A549 (cell line): ENCODE measurements around the gene QRICH2. TPM values are rescaled to one million over a fixed set of nuclear protein-coding genes. Genes with fewer than 3 reads are reported as not detected.
"Not testable (repeated sequence)": the region's sequence is repeated elsewhere in the genome, so short reads cannot be mapped to it uniquely, and the experiment has no call there.

Experiments
- ATAC-seq, 2 experiments: fragments of 200-7000 bp in 1 of 2; fragments of >200 bp in 1 of 2; cut with Nextera tagmentation in 1 of 2; cut with Tn5 transposase in 1 of 2; 3 replicates each; pipeline versions ENCODE4 v1.8.0 to v1.9.1; 2018 to 2020; ENCODE audit warnings: mild to moderate bottlenecking in 1 of 2, moderate library complexity in 1 of 2
- CTCF ChIA-PET: fragments of 300-600 bp; sonication (Branson Sonifier 250); formaldehyde crosslinking; extraction: SDS; loops from one replicate; lab custom pipeline; 2021; ENCODE audit warnings: antibody characterized with exemption, inconsistent platforms; lab: Yijun Ruan, JAX
- POLR2A ChIA-PET: fragments of 350-600 bp; formaldehyde crosslinking; extraction: SDS; loops from one replicate; lab custom pipeline; 2021; ENCODE audit warnings: antibody characterized with exemption, inconsistent platforms; lab: Yijun Ruan, JAX
- DNase-seq, 2 experiments: peaks; one replicate each; pipeline versions ENCODE4 v3.0.0 to v3.0.0-alpha.2; 2011 to 2016; ENCODE audit warnings: low read depth in 1 of 2, low spot score in 1 of 2
- FAIRE-seq: peaks from 2 replicates; lab custom pipeline; 2011; peaks lifted over from hg19 to GRCh38; lab: Jason Lieb, UNC
- H3K27ac ChIP-seq, 2 experiments: fragments of >200 bp; sonication (Bioruptor Twin); formaldehyde crosslinking; 3 replicates each; pipeline ENCODE4 v1.5.1; 2016 to 2017
- H3K4me1 ChIP-seq: fragments of >200 bp; sonication (Bioruptor Twin); formaldehyde crosslinking; 3 replicates; pipeline ENCODE4 v1.6.1; 2016
- H3K4me2 ChIP-seq: fragments of >200 bp; sonication (Bioruptor Twin); formaldehyde crosslinking; 3 replicates; pipeline ENCODE4 v1.6.1; 2016
- H3K4me3 ChIP-seq: fragments of >200 bp; sonication (Bioruptor Twin); formaldehyde crosslinking; 3 replicates; pipeline ENCODE4 v1.5.1; 2016
- H3K9me3 ChIP-seq: fragments of >200 bp; sonication (Bioruptor Twin); formaldehyde crosslinking; 3 replicates; pipeline ENCODE4 v1.6.1; 2016
- CBX2 ChIP-seq: fragments of 200-600 bp; sonication (generic); IDR thresholded peaks from 2 replicates; pipeline ENCODE4 v1.6.1; 2016; ENCODE audit warnings: low read depth, mild to moderate bottlenecking, borderline replicate concordance
- ESRRA ChIP-seq: fragments of 150-350 bp; IDR thresholded peaks from 2 replicates; pipeline ENCODE4 v1.6.1; 2014; ENCODE audit warnings: mild to moderate bottlenecking, low read length, borderline replicate concordance
- GATA3 ChIP-seq: IDR thresholded peaks from 2 replicates; pipeline ENCODE4 v1.6.1; 2012; ENCODE audit warnings: borderline replicate concordance
- JUN ChIP-seq, 2 experiments: fragments of >200 bp; sonication (Bioruptor Twin); formaldehyde crosslinking; IDR thresholded peaks; 2 replicates in 1 of 2; 3 replicates in 1 of 2; pipeline ENCODE4 v1.6.1; 2016 to 2017
- KDM1A ChIP-seq: fragments of 200-600 bp; sonication (generic); IDR thresholded peaks from 2 replicates; pipeline ENCODE4 v1.6.1; 2016; ENCODE audit warnings: low read depth, mild to moderate bottlenecking
- MAFK ChIP-seq: fragments of 450-650 bp; IDR thresholded peaks from 2 replicates; pipeline ENCODE4 v1.6.1; 2014; ENCODE audit not compliant: partially characterized antibody
- MYC ChIP-seq: IDR thresholded peaks from 2 replicates; pipeline ENCODE4 v1.6.1; 2012; ENCODE audit warnings: mild to moderate bottlenecking, inconsistent platforms, low read length, improper control_type of control experiment, borderline replicate concordance
- NPAS2 ChIP-seq: fragments of 250-450 bp; sonication (Bioruptor Pico); IDR thresholded peaks from 2 replicates; pipeline ENCODE4 v1.8.0; 2022; ENCODE audit warnings: mild to moderate bottlenecking, moderate library complexity, borderline replicate concordance
- NR3C1 ChIP-seq: fragments of >200 bp; sonication (Bioruptor Twin); formaldehyde crosslinking; IDR thresholded peaks from 3 replicates; pipeline ENCODE4 v1.6.1; 2017
- POLR2A ChIP-seq: IDR thresholded peaks from 2 replicates; pipeline ENCODE4 v1.6.1; 2012; ENCODE audit warnings: mild to moderate bottlenecking, low read length
- TP53 ChIP-seq: fragments of 250-450 bp; sonication (Bioruptor Pico); IDR thresholded peaks from 2 replicates; pipeline ENCODE4 v1.5.0; 2021; ENCODE audit warnings: mild to moderate bottlenecking, moderate library complexity
- ZSCAN20 ChIP-seq: fragments of 250-450 bp; sonication (Bioruptor Pico); IDR thresholded peaks from 2 replicates; pipeline ENCODE4 v1.8.0; 2022; ENCODE audit warnings: mild to moderate bottlenecking, moderate library complexity
- WGBS: methylation state at CpG from one replicate; pipeline ENCODE4 v1.1.6; 2017; ENCODE audit errors: missing lambda C conversion rate; 5-methylcytosine and 5-hydroxymethylcytosine counted together
- polyA plus RNA-seq, 4 experiments: library from polyadenylated mRNA; depleted of rRNA in 3 of 4; stranded (reverse); fragments of >200 nt; fragmentation: RNase III in 1 of 4; extraction: RNeasy Plus Mini Kit Qiagen cat#74134 plus additional on column Dnase treatment in 1 of 4; gene quantifications; 2 replicates in 3 of 4; 3 replicates in 1 of 4; pipeline ENCODE4 v1.2.3, GENCODE V29; 2011 to 2017
- TF ChIP-seq, protein P1 (sequence below): fragments of 450-650 bp; IDR thresholded peaks from 2 replicates; pipeline ENCODE4 v1.6.1; 2014; ENCODE audit warnings: antibody characterized with exemption
- TF ChIP-seq, protein P2 (sequence below): fragments of 150-350 bp; IDR thresholded peaks from 2 replicates; pipeline ENCODE4 v1.6.1; 2014; ENCODE audit warnings: low read depth, mild to moderate bottlenecking, low read length
- TF ChIP-seq, protein P3 (sequence below): fragments of >200 bp; sonication (Bioruptor Twin); formaldehyde crosslinking; IDR thresholded peaks from 3 replicates; pipeline ENCODE4 v1.5.1; 2016

Gene QRICH2
- polyA plus RNA-seq, 2 of the 4 experiments (the other 2 are of a cell fraction): 0.57 to 0.88 TPM

DNA sequence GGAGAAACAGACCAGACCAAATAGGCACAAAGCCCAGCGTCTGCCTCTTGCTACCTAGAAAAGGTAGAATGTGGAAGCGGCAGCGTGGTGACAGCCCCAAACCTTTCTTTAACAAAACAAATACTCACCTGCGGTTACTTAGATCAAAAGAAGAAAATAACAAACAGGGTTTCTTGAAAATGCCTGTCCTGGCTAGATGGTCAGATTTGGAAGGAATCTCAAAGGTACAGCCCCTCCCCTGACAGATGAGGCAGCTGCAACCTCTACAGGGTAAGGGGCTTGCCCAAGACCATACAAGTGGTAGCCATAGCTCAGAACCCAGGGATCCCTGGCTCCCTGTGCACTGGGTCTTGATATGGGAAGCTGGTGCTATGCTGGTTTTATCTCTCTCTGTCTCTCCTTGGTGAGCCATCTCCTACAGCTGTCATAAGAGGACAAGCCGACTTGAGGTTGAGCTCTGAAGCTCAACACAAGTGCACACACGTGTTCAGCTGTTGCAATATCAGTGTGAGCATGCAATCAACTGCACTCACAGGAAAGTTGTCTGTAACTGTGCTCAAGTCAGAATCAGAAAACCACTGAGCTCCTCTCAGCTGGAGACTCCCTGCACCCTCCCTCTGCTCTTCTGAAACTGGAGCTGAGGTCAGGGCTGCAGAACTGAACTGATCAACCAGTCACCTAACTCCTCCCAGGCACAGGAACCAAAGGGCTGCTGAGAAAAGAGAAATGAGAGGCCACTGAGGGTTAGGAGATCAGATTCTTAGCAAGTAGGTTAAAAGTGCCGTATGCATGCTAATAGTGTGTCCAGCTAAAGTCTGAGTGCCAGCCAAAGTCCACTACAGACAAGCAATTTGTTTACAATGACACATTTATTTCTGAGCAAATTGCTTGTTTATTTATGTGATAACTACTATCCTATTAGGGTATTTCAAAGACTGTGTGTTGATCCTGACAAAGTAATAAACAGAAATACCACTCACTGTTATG is 61.7 kb downstream of the QRICH2 start (continued):
- TF ChIP-seq, protein P1, sequence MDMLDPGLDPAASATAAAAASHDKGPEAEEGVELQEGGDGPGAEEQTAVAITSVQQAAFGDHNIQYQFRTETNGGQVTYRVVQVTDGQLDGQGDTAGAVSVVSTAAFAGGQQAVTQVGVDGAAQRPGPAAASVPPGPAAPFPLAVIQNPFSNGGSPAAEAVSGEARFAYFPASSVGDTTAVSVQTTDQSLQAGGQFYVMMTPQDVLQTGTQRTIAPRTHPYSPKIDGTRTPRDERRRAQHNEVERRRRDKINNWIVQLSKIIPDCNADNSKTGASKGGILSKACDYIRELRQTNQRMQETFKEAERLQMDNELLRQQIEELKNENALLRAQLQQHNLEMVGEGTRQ: no peak
- TF ChIP-seq, protein P2, sequence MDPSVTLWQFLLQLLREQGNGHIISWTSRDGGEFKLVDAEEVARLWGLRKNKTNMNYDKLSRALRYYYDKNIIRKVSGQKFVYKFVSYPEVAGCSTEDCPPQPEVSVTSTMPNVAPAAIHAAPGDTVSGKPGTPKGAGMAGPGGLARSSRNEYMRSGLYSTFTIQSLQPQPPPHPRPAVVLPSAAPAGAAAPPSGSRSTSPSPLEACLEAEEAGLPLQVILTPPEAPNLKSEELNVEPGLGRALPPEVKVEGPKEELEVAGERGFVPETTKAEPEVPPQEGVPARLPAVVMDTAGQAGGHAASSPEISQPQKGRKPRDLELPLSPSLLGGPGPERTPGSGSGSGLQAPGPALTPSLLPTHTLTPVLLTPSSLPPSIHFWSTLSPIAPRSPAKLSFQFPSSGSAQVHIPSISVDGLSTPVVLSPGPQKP: no peak

DNA sequence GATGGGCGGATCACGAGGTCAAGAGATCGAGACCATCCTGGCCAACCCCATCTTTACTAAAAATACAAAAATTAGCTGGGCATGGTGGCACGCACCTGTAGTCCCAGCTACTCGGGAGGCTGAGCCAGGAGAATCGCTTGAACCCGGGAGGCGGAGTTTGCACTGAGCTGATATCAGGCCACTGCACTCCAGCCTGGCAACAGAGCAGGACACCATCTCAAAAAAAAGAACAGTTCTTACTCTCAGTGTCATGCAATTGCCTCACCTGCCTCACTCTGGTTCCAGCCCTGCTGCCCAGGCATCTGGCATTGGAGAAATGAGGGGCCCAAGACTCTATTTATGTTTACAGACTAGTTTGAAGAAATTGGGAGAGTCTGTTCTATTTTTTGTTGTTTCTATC is 63.4 kb downstream of the QRICH2 start:
- H3K4me2 ChIP-seq, DNase-seq, H3K9me3 ChIP-seq, ATAC-seq, H3K4me3 ChIP-seq, FAIRE-seq, POLR2A ChIA-PET, H3K27ac ChIP-seq, H3K4me1 ChIP-seq: not testable (repeated sequence)
- CTCF ChIA-PET: interaction anchor here (1.1 to 14.6 kb wide), 3 partner anchors 31 to 124 kb away, joined by 5 to 164 read pairs (median 6); no protein-coding TSS in a partner anchor
- WGBS: 81% methylated on average over 8 of the region's 8 CpGs

DNA sequence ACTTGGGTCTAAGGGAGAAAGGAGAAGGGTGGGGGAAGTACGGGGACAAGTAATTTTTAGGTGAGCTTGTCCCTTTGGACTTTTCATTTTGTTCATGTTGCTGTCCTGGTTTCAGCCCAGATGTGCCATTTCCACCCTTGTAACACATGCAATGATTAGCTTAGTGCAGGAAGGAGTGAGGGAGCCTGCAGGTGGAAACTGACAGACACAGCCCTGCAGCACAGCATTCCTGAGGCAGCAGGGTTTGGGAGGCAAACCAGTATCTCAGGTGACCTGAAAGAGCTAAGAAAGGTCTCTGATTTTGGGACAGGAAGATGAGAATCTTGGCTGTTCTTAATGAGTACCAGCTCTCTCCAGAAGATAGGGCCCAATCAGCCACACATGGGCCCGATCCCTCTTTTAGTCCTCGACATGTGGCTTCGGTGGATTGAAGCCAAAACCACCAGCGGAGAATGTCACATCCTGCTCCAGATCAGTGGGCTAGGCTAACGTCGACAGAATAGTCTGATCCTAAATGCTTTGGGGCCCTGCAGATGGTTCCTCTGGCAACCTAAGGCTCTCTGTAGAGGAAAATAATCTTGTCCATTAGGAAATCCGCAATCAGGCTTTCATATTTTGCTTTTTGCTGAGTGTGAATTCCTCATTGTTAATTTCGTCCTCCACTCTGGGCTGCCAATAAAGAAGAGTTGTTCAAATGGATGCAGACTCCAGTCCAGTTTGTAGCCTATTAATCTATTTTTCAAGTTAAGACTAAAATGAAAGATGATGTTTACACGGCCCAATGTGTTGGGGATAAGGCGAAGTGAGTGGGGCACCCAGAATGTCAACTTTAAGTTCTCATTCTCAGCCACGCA is 64.0 kb downstream of the QRICH2 start:
- 81% methylated on average over 12 of the region's 12 CpGs for WGBS

DNA sequence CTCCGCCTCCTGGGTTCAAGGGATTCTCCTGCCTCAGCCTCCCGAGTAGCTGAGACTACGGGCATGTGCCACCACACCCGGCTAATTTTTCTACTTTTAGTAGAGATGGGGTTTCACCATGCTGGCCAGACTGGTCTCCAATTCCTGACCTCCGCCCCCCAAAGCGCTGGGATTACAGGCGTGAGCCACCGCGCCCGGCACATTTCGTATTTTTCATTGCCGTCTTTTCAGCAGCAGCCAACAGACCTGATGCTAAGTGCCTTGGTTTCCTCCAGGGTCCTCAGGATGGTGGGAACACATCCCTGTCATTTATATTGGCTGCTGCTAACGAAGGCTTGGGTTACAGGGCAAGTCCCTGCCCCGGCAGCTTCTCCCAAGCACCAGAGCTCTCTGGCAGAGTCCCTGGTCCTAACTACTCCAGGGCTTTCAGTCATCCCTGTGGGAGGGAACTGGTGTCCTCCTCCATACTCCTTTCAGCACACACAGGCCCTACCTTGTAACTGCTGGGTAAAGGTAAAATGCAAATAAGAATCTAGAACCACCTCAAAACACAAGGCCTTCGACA is 66.3 kb downstream of the QRICH2 start:
- WGBS: 95% methylated on average over 15 of the region's 15 CpGs
- CTCF ChIA-PET: interaction anchor here (0.8 to 2.6 kb wide), 5 partner anchors 9 to 48 kb away, joined by 3 to 19 read pairs (median 4); no protein-coding TSS in a partner anchor
- TF ChIP-seq, protein P1: no peak
- no peak for TF ChIP-seq KDM1A
- no peak for TF ChIP-seq CBX2
- TF ChIP-seq ZSCAN20 (CRISPR knock-in tag): no peak
- TF ChIP-seq NR3C1: no peak
- TF ChIP-seq GATA3: no peak
- no peak for TF ChIP-seq TP53 (CRISPR knock-in tag)
- no peak for TF ChIP-seq ESRRA
- TF ChIP-seq POLR2A: no peak
- TF ChIP-seq MYC: no peak
- TF ChIP-seq, protein P3, sequence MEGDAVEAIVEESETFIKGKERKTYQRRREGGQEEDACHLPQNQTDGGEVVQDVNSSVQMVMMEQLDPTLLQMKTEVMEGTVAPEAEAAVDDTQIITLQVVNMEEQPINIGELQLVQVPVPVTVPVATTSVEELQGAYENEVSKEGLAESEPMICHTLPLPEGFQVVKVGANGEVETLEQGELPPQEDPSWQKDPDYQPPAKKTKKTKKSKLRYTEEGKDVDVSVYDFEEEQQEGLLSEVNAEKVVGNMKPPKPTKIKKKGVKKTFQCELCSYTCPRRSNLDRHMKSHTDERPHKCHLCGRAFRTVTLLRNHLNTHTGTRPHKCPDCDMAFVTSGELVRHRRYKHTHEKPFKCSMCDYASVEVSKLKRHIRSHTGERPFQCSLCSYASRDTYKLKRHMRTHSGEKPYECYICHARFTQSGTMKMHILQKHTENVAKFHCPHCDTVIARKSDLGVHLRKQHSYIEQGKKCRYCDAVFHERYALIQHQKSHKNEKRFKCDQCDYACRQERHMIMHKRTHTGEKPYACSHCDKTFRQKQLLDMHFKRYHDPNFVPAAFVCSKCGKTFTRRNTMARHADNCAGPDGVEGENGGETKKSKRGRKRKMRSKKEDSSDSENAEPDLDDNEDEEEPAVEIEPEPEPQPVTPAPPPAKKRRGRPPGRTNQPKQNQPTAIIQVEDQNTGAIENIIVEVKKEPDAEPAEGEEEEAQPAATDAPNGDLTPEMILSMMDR: no peak
- TF ChIP-seq, protein P2: no peak
- TF ChIP-seq NPAS2 (CRISPR knock-in tag): no peak
- Histone ChIP-seq H3K4me1 (peaks cover 26% of the 10 kb centered on the region), H3K4me2 (no peak overlapping the region; the same call in 2 of the 3 replicates), H3K9me3 (no peaks in the 10 kb centered on the region), H3K27ac (no peak overlapping the region), H3K4me3 (no peak overlapping the region)
- ATAC-seq (no peak), DNase-seq (no peak), FAIRE-seq (no peak)
- POLR2A ChIA-PET: interaction anchor here (0.6 to 1.8 kb wide), 2 partner anchors 23 to 138 kb away, joined by 3 to 6 read pairs; partner anchors contain the start of gene UBALD2

More for the DNA sequence above, 64.0 kb downstream of the QRICH2 start:
- TF ChIP-seq MAFK (peak; percentile 11), JUN (IDR thresholded peaks at IDR 0.05) (no peak)
- H3K4me1 ChIP-seq: peaks cover 11% of the 10 kb centered on the region
- ChIA-PET POLR2A (no interaction called here), CTCF (interaction anchor here (0.9 to 14.6 kb wide), 8 partner anchors 10 to 123 kb away, joined by 3 to 164 read pairs (median 4); no protein-coding TSS in a partner anchor)
- ATAC-seq (no peak), FAIRE-seq (no peak), DNase-seq (no peak)
- H3K4me3 ChIP-seq: no peak overlapping the region
- H3K4me2 ChIP-seq: no peak overlapping the region
- H3K27ac ChIP-seq: no peak overlapping the region
- H3K9me3 ChIP-seq: no peaks in the 10 kb centered on the region
